Measurements from ENCODE around the gene CTTNBP2NL.
"Not testable (repeated sequence)": the region's sequence is repeated elsewhere in the genome, so short reads cannot be mapped to it uniquely, and the experiment has no call there.

DNA sequence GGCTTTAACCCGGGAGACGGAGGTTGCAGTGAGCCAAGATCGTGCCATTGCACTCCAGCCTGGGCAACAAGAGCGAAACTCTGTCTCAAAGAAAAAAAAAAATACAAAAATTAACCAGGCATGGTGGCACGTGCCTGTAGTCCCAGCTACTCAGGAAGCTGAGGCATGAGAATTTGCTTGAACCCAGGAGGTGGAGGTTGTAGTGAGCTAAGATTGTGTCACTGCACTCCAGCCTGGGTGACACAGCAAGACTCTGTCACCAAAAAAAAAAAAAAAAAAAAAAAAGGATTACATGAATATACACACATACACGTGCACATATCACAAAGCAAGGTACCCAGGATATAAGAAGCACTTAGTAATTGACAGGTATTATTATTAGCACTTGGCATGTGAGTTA, 4.7 kb downstream of the CTTNBP2NL start:
- TF ChIP-seq POLR2A (IDR thresholded peaks at IDR 0.05; ENCODE audit: low read length); GATA1 (IDR thresholded peaks at IDR 0.05; ENCODE audit: low read depth, low read length): not testable (repeated sequence)

All from erythroblast (primary cell).